HG03066 (cell line): Measurements from ENCODE around the gene MYOD1.

ENCODE experiments used
- ATAC-seq: cut with Tn5 transposase; IDR thresholded peaks from one replicate; pipeline ENCODE4 v1.9.1; 2021; ENCODE audit warnings: low read depth; ENCODE audit not compliant: unreplicated experiment

Gene MYOD1

GRCh38 chr11:17769218-17769617, 49.8 kb downstream of the MYOD1 start:
- ATAC-seq = no peak

DNA sequence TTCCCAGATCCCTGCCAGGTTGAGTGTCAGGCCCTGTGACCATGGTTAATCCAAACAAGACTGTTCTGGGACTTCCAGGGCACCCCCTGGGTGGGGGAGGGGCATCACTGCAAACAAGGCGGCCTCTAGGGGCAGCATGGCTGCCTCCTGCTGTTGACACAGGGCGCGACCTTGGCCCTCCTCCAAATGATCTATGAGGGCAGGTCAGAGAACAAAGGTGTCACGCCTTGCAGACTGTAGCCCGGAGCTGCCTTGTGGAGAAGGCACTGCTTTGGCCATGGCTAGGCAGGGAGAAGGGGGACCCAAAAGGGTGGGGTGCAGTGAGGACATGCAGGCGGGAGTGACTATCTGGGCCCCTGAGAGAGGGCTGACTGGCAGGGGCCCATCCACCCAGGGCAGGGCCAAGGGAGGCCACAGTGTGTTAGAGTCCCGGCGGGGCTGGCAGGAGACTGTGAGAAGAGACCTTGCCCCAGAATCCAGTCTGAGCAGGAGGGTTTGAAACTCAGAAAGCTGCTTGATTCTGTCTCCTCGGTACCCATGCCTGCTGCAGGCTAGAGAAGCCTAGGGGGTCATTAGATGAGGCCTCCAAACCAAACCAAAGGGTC, 50.8 kb downstream of the MYOD1 start:
- ATAC-seq = no peak

DNA sequence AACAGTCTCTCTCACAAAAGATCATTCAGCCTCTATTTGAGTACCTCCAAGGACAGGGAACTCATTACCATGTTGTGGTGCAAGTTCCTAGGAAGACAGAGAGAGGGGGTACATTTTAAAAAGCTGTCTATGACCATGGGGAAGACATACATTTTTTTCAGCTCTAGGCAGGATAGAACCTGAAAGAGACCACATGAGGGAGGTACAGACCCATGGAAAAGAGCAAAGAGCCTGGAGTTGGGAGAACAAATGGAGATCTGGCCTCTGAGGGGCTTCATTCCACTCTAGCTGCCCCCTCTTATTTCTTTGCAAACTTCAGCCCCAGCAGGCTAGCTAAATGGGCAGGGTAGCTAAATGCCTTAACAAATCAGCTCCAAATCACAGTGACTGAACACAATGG, 51.5 kb downstream of the MYOD1 start:
- no peak for ATAC-seq

GRCh38 chr11:17771415-17771814, 52.0 kb downstream of the MYOD1 start:
- ATAC-seq = no peak
